GM19240 (cell line): Measurements from ENCODE around the gene GCSH.
A peak's percentile ranks its signal among the peaks of the same experiment; 100 is the strongest.

Experiments
- DNase-seq: peaks from one replicate; pipeline ENCODE4 v3.0.0; 2011; ENCODE audit warnings: low spot score; ENCODE audit not compliant: insufficient read length

GCSH gene

DNA sequence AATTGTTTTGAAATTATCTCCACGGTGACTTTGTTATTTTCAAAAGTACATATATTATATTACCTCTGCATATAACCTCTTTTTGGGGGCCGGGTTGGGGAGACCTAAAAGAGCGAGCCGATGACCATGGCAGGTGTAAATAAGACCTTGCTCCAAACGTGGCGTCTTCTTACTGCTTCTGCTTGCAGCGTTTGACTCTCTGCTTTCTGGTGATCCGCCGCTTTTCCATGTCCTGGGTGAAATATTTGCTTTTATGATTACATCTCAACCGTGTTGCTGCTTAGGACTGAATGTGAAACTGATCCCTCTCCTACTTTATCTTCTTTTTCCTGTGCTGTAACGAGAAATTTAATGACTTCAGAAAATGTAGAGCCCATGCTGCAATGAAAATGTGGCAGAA lies 42.4 kb downstream of the GCSH start:
- DNase-seq: no peak

GRCh38 chr16:81042821-81043220 lies 53.4 kb downstream of the GCSH start:
- no peak for DNase-seq

DNA sequence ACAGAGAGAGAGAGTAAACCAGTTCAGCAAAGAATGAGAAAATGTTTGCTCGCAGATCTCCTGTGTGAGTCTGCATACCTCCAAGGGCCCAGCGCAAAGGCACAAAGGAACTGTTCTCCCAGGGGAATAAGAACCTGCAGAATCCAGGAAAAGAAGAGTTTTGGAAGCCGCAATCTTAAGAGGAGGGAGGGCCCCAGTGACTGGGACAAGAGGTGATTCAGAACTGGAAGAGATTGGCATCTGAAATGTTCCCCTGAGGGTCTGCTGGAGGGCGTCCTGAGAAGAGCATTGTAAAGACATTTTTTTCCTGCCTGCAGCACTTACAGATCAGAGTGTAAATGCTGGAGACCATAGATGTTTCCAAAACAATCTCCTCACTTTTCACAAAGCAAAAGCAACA lies 54.5 kb downstream of the GCSH start:
- DNase-seq: no peak

- DNase-seq: no peak
Observed at GRCh38 chr16:81040842-81041241, 55.4 kb downstream of the GCSH start.

DNA sequence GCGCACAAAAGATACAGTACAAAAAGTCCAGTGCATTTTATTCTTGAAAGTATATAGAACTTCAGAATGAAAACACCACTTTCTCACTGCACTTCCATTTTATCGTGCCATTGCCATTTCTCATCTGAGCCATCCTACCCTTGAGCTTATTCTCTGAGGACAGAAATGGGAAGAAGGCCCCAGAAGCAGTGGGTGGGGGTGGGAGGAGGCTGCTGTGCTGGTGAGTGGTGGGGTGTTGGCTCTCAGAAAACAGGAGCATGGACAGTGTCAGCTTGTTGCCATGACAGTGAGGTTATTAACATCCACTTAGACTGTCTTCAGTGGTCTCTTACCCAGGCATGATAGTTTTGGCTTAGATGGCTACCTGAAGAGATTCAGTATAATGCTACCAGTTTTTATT lies 56.1 kb downstream of the GCSH start:
- no peak for DNase-seq

- no peak for DNase-seq
Observed at GRCh38 chr16:81036751-81037350, 59.3 kb downstream of the GCSH start.

GRCh38 chr16:81035975-81036750 lies 60.0 kb downstream of the GCSH start:
- DNase-seq: peak; percentile 22

- DNase-seq: peak; percentile 92
Observed at GRCh38 chr16:81035398-81035974, 60.7 kb downstream of the GCSH start, which contains the start of gene ATMIN. TSS of gene ATMIN (plus strand) at chr16:81035842. CDS start at chr16:81035871, 29 bp downstream.
